ENCODE data around the gene MYH3.

- TF ChIP-seq POLR2A (IDR thresholded peaks at IDR 0.05) (no peak), POLR2AphosphoS5 (IDR thresholded peaks at IDR 0.05; ENCODE audit: insufficient read depth in 1 of 2, low read depth in 1 of 2) (no peak), CTCF (IDR thresholded peaks at IDR 0.05) (no peak)
These were observed 770 bp upstream of the MYH3 start for GRCh38 chr17:10657879-10658278.
